ENCODE results near the gene KATNIP.

The KATNIP gene

GRCh38 chr16:27529962-27530361, 20.0 kb upstream of the KATNIP start:
- DNase-seq (ENCODE audit: low read depth in 1 of 2, low spot score in 1 of 2): no peak
- Histone ChIP-seq H3K27me3 (ENCODE audit: insufficient read depth, poor library complexity, severe bottlenecking) (no peaks in the 10 kb centered on the region), H3K27ac (replicated peaks) (no peak overlapping the region), H3K4me3 (replicated peaks; ENCODE audit: insufficient read depth, low read length) (no peak overlapping the region)
- TF ChIP-seq REST (IDR thresholded peaks at IDR 0.05; ENCODE audit: insufficient replicate concordance, low read depth): no peak
- no peak for TF ChIP-seq POLR2AphosphoS5 (IDR thresholded peaks at IDR 0.05; ENCODE audit: low read depth)

- Histone ChIP-seq H3K27me3 (ENCODE audit: insufficient read depth, poor library complexity, severe bottlenecking) (no peaks in the 10 kb centered on the region), H3K27ac (replicated peaks) (peak overlapping the region; percentile 54), H3K4me3 (replicated peaks; ENCODE audit: insufficient read depth, low read length) (no peak overlapping the region)
- DNase-seq (ENCODE audit: low read depth in 1 of 2, low spot score in 1 of 2): peak in 1 of 2 experiments; percentile 77
- TF ChIP-seq SPI1 (IDR thresholded peaks at IDR 0.05; ENCODE audit: borderline replicate concordance, low read depth): peak; percentile 96
- TF ChIP-seq REST (IDR thresholded peaks at IDR 0.05; ENCODE audit: insufficient replicate concordance, low read depth): no peak
These were observed 18.8 kb upstream of the KATNIP start for GRCh38 chr16:27531186-27531585.

GRCh38 chr16:27531826-27532800, 17.8 kb upstream of the KATNIP start:
- DNase-seq (ENCODE audit: low read depth in 1 of 2, low spot score in 1 of 2): peak in 1 of 2 experiments; percentile 72
- no peaks in the 10 kb centered on the region for H3K27me3 ChIP-seq (ENCODE audit: insufficient read depth, poor library complexity, severe bottlenecking)
- H3K27ac ChIP-seq (replicated peaks): peak overlapping the region; percentile 54
- no peak for TF ChIP-seq GABPA (IDR thresholded peaks at IDR 0.05; ENCODE audit: low read depth)
- no peak for TF ChIP-seq CTCF (IDR thresholded peaks at IDR 0.05; ENCODE audit: insufficient read depth, low read length)
- no peak for TF ChIP-seq REST (IDR thresholded peaks at IDR 0.05; ENCODE audit: insufficient replicate concordance, low read depth)
- no peak for TF ChIP-seq SPI1 (IDR thresholded peaks at IDR 0.05; ENCODE audit: borderline replicate concordance, low read depth)
- H3K4me3 ChIP-seq (replicated peaks; ENCODE audit: insufficient read depth, low read length): no peak overlapping the region

- Histone ChIP-seq H3K27ac (replicated peaks) (no peak overlapping the region), H3K27me3 (ENCODE audit: insufficient read depth, poor library complexity, severe bottlenecking) (no peaks in the 10 kb centered on the region), H3K4me3 (replicated peaks; ENCODE audit: insufficient read depth, low read length) (no peak overlapping the region)
- TF ChIP-seq POLR2AphosphoS5 (IDR thresholded peaks at IDR 0.05; ENCODE audit: low read depth) (no peak), GABPA (IDR thresholded peaks at IDR 0.05; ENCODE audit: low read depth) (no peak), CTCF (IDR thresholded peaks at IDR 0.05; ENCODE audit: insufficient read depth, low read length) (no peak), SPI1 (IDR thresholded peaks at IDR 0.05; ENCODE audit: borderline replicate concordance, low read depth) (no peak), REST (IDR thresholded peaks at IDR 0.05; ENCODE audit: insufficient replicate concordance, low read depth) (no peak)
- DNase-seq (ENCODE audit: low read depth in 1 of 2, low spot score in 1 of 2): no peak
These were observed 15.7 kb upstream of the KATNIP start for GRCh38 chr16:27534256-27534655.

Measured in HL-60 (cell line).